NCI-H748 (cell line): ENCODE results near the gene STARD13.

Experiments
- DNase-seq: peaks from one replicate; lab custom pipeline; 2025; ENCODE audit not compliant: unreplicated experiment; lab: John Stamatoyannopoulos, UW

Gene STARD13

GRCh38 chr13:33125821-33126570 is 159.6 kb downstream of the STARD13 start:
- DNase-seq, result no peak

GRCh38 chr13:33123066-33123859 is 162.3 kb downstream of the STARD13 start:
- peak; percentile 93 for DNase-seq

GRCh38 chr13:33119856-33120543 is 165.6 kb downstream of the STARD13 start:
- no peak for DNase-seq

- DNase-seq, result no peak
These were observed 166.4 kb downstream of the STARD13 start for GRCh38 chr13:33119022-33119781.

- no peak for DNase-seq
These were observed 169.1 kb downstream of the STARD13 start for GRCh38 chr13:33116321-33117010.

- no peak for DNase-seq
These were observed 170.3 kb downstream of the STARD13 start for GRCh38 chr13:33115274-33115673.

GRCh38 chr13:33114146-33114545 is 171.4 kb downstream of the STARD13 start:
- no peak for DNase-seq

- no peak for DNase-seq
These were observed 172.8 kb downstream of the STARD13 start for GRCh38 chr13:33112766-33113165.

- DNase-seq, result peak; percentile 97
These were observed 174.0 kb downstream of the STARD13 start for GRCh38 chr13:33111414-33112110.

- DNase-seq, result no peak
These were observed 174.7 kb downstream of the STARD13 start for GRCh38 chr13:33110713-33111413.

GRCh38 chr13:33110386-33110712 is 175.2 kb downstream of the STARD13 start:
- DNase-seq, result no peak

- peak; percentile 30 for DNase-seq
These were observed 175.8 kb downstream of the STARD13 start for GRCh38 chr13:33109801-33110200.

GRCh38 chr13:33109271-33109697 is 176.3 kb downstream of the STARD13 start:
- DNase-seq, result no peak

GRCh38 chr13:33108620-33109019 is 176.9 kb downstream of the STARD13 start:
- no peak for DNase-seq

- DNase-seq, result no peak
These were observed 178.2 kb downstream of the STARD13 start for GRCh38 chr13:33107361-33107760.

GRCh38 chr13:33106656-33107360 is 178.7 kb downstream of the STARD13 start:
- DNase-seq, result no peak

- DNase-seq, result no peak
These were observed 180.1 kb downstream of the STARD13 start for GRCh38 chr13:33105387-33106005.

GRCh38 chr13:33103457-33103856 is 182.1 kb downstream of the STARD13 start:
- no peak for DNase-seq
